ENCODE data around the gene CFAP45.

Gene CFAP45

DNA sequence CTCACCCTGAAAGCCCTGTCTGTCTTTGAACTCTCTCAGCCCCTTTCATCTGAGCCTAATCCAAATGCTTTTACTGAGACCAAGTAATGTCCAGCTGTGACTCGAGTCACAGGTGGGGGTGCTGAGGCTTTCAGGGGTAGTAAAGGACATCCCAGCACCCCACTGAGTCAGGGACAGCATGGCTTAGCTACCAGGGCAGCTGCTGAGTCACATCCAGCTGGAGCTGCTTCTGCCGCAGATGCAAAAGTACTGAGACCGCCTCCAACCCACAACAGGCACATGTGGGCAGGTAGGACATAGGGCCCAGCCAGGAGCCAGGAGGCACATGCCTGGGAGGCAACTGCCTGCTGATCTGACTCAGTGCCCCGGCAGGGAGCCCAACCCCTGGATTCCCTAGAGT, 30.8 kb downstream of the CFAP45 start:
- peak; percentile 88 for ATAC-seq
- no peaks in the 10 kb centered on the region for H3K9me3 Mint-ChIP-seq
- no peak overlapping the region for H3K27ac Mint-ChIP-seq
- H3K36me3 Mint-ChIP-seq (ENCODE audit: low read depth): no peaks in the 10 kb centered on the region
- H3K27me3 Mint-ChIP-seq: peaks cover 6% of the 10 kb centered on the region
- peaks cover 12% of the 10 kb centered on the region for H3K4me1 Mint-ChIP-seq
- peak; percentile 35 for DNase-seq
- no peak overlapping the region for H3K4me3 Mint-ChIP-seq

- Mint-ChIP-seq H3K4me1 (peaks cover 12% of the 10 kb centered on the region), H3K36me3 (ENCODE audit: low read depth) (no peaks in the 10 kb centered on the region), H3K27ac (peak overlapping the region; percentile 20), H3K9me3 (no peaks in the 10 kb centered on the region), H3K4me3 (no peak overlapping the region), H3K27me3 (peaks cover 7% of the 10 kb centered on the region)
- DNase-seq: no peak
- no peak for ATAC-seq
These were observed 31.2 kb downstream of the CFAP45 start for GRCh38 chr1:159868766-159869165.

GRCh38 chr1:159867664-159868026, 32.3 kb downstream of the CFAP45 start:
- ATAC-seq (no peak), DNase-seq (no peak)
- H3K9me3 Mint-ChIP-seq: no peaks in the 10 kb centered on the region
- H3K36me3 Mint-ChIP-seq (ENCODE audit: low read depth): no peaks in the 10 kb centered on the region
- peaks cover 7% of the 10 kb centered on the region for H3K27me3 Mint-ChIP-seq
- peaks cover 12% of the 10 kb centered on the region for H3K4me1 Mint-ChIP-seq
- no peak overlapping the region for H3K4me3 Mint-ChIP-seq
- H3K27ac Mint-ChIP-seq: no peak overlapping the region

DNA sequence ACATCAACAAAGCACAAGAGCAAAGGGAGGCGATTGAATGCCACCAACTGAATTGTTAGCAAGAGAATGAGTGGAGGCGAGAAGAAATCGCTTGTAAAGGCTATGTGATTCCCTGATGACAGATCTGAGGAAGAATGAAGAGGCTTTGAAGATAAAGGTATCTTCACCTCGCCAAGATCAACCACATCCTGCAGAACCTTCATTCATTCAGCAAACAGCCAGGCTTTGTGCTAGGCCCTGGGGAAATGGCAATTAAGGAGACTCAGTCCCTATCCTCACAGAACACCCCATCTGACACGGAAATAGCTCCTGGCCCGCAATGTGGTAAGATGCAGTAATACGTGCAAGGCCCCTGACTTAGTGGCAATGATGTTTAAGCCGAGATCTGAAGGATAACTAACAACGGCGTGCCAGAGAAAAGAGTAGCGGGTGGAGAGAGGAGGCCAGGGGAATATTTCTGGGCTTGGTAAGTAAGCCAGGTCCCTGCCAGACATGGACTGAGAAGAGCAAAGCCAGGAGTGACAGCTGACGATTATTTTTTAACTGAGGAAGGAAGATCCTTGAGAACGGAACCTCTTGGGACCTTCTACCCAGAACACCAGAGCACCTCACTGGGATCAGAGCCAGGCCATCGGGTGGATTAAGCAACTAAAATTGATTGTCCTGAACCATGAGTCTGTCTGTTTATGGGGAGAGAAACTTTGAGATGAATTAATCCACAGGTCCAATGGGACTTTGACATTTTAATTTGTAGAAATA, 32.9 kb downstream of the CFAP45 start:
- ATAC-seq: no peak
- Mint-ChIP-seq H3K4me1 (peaks cover 12% of the 10 kb centered on the region), H3K4me3 (no peak overlapping the region), H3K9me3 (no peaks in the 10 kb centered on the region), H3K36me3 (ENCODE audit: low read depth) (no peaks in the 10 kb centered on the region), H3K27me3 (peaks cover 7% of the 10 kb centered on the region), H3K27ac (no peak overlapping the region)
- DNase-seq: no peak

GRCh38 chr1:159866066-159866465, 33.9 kb downstream of the CFAP45 start:
- Mint-ChIP-seq H3K27me3 (peaks cover 7% of the 10 kb centered on the region), H3K36me3 (ENCODE audit: low read depth) (no peaks in the 10 kb centered on the region), H3K4me1 (peaks cover 12% of the 10 kb centered on the region), H3K27ac (no peak overlapping the region), H3K9me3 (no peaks in the 10 kb centered on the region), H3K4me3 (no peak overlapping the region)
- DNase-seq (no peak), ATAC-seq (no peak)

DNA sequence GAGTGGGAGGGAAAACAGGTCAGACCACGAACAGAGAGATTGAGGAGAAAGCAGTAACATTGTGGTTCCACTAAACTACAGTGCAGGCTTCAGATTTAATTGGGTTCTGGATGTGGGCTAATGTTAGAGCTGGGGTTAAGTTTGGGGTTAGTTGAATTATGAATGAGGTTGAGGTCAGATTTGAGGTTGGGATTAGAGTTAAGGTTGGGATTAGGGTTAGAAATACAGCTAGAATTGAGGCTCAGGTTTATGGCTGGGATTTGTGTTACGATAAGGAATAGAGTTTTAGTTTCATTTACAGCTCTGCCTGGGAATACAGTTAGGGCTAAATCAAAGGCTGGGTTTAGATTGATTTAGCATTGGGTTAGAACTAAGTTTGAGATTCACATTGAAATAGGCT, 35.7 kb downstream of the CFAP45 start:
- H3K27me3 Mint-ChIP-seq: peaks cover 7% of the 10 kb centered on the region
- ATAC-seq: no peak
- no peaks in the 10 kb centered on the region for H3K9me3 Mint-ChIP-seq
- no peak overlapping the region for H3K4me3 Mint-ChIP-seq
- H3K27ac Mint-ChIP-seq: no peak overlapping the region
- no peaks in the 10 kb centered on the region for H3K36me3 Mint-ChIP-seq (ENCODE audit: low read depth)
- H3K4me1 Mint-ChIP-seq: peaks cover 10% of the 10 kb centered on the region
- DNase-seq: no peak

DNA sequence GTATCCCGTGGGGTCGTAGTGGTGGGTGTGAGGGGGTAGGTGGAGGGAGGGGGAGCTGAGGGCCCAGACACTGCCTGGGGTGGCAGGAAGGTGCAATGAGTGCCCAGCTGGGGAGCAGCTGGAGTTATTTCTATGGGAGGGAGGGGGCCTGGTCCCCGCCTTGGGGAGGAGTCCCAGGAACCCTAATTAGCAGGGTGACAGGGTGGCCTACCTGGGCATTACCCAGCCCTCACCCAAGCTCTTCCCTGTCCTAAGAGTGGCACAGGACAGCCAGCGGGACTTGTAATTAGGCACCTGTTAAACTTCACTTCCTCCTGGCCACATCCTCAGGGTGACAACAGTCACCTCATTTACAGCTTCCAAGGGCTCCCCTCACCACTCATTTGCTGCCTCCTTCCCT, 37.4 kb downstream of the CFAP45 start, which contains the start of gene VSIG8:
Gene VSIG8, minus strand, starts transcription at position 101 of the 400 bp plus-strand sequence. CDS start 136 bp downstream, outside the sequence.
- ATAC-seq: no peak
- peaks cover 5% of the 10 kb centered on the region for H3K27me3 Mint-ChIP-seq

GRCh38 chr1:159862031-159862430, 37.9 kb downstream of the CFAP45 start:
- Mint-ChIP-seq H3K9me3 (no peaks in the 10 kb centered on the region), H3K36me3 (ENCODE audit: low read depth) (no peaks in the 10 kb centered on the region), H3K27ac (no peak overlapping the region), H3K4me1 (peaks cover 6% of the 10 kb centered on the region), H3K4me3 (no peak overlapping the region), H3K27me3 (peaks cover 5% of the 10 kb centered on the region)
- DNase-seq (no peak), ATAC-seq (no peak)

More for the DNA sequence above, 37.4 kb downstream of the CFAP45 start, which contains the start of gene VSIG8:
- H3K9me3 Mint-ChIP-seq: no peaks in the 10 kb centered on the region
- no peak within 1 kb of the TSS for H3K4me3 Mint-ChIP-seq
- H3K4me1 Mint-ChIP-seq: peaks cover 6% of the 10 kb centered on the region
- no peak within 1 kb of the TSS for H3K27ac Mint-ChIP-seq
- H3K36me3 Mint-ChIP-seq (ENCODE audit: low read depth): no peaks in the 10 kb centered on the region
- DNase-seq: no peak

GRCh38 chr1:159861218-159861617, 38.7 kb downstream of the CFAP45 start:
- H3K4me1 Mint-ChIP-seq: peaks cover 5% of the 10 kb centered on the region
- no peaks in the 10 kb centered on the region for H3K9me3 Mint-ChIP-seq
- no peak overlapping the region for H3K27ac Mint-ChIP-seq
- peaks cover 3% of the 10 kb centered on the region for H3K27me3 Mint-ChIP-seq
- no peak overlapping the region for H3K4me3 Mint-ChIP-seq
- no peak for ATAC-seq
- no peak for DNase-seq
- no peaks in the 10 kb centered on the region for H3K36me3 Mint-ChIP-seq (ENCODE audit: low read depth)

DNA sequence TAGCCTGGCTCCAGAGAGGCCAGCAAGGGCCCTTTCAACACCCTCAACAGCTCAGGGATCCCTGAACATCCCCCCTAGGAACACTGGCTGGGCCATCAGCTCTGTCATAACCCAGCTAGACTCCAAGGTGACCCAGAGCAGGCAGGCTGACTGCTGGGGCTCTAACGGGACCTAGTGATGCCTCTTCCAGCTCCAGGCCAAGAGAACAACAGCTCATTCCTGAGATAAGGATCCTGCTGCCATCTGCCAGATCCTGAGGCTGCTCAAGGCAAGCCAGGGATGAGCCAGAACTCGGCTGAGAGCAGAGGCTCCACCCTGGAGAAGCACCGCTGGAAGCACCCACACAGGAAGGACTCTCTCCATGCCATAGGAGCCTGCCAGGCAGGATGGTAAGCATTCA, 39.5 kb downstream of the CFAP45 start:
- no peak for DNase-seq
- Mint-ChIP-seq H3K9me3 (no peaks in the 10 kb centered on the region), H3K4me3 (no peak overlapping the region), H3K36me3 (ENCODE audit: low read depth) (no peaks in the 10 kb centered on the region), H3K27ac (no peak overlapping the region), H3K27me3 (peaks cover 2% of the 10 kb centered on the region), H3K4me1 (peaks cover 5% of the 10 kb centered on the region)
- no peak for ATAC-seq

DNA sequence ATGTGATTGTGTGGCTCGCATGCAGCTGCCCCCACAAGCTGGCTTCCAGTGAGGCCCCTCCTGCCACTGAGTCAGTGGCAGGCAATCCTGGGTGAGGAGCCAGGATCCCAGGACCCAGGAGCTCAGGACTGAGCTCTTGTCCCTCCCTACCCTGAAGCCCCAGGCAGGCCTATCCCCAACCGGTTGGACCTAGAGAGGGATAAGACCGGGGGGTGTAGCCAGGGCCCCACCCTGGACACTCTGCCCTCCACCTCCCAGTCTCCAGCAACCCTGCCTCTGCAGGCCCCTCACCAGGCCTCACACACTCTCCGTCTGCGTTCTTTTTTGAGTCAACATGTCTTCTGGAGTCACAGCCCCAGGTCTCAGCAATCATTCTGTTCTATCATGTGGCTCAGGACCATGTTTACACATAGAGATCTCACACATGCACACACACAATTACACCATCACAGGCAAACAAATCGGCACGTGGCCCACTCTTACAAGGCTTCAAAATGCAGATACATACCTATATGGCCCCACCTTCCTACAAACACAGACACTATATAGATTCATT, 40.1 kb downstream of the CFAP45 start:
- no peak for ATAC-seq
- Mint-ChIP-seq H3K27ac (no peak overlapping the region), H3K9me3 (no peaks in the 10 kb centered on the region), H3K27me3 (peaks cover 2% of the 10 kb centered on the region), H3K4me1 (peaks cover 9% of the 10 kb centered on the region), H3K4me3 (no peak overlapping the region), H3K36me3 (ENCODE audit: low read depth) (no peaks in the 10 kb centered on the region)
- no peak for DNase-seq

DNA sequence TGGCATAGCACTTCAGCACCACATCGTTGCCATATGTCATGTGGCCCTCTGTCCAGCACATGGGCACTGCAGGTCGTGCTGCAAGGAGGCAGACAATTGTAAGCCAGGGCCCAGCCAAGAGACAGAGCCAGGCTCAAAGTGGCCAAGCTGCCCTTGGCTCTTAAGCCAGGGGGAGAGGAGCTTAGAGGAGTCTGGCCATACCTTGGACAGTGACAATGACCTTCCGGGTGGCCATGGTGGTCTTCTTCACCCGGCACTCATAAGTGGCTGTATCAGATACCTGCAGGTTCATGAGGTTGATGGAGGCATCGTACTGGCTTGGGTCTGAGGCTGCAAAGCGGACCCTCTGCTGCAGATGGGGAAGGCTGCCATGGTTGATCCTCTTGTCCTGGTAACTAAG, 42.1 kb downstream of the CFAP45 start:
- Mint-ChIP-seq H3K4me1 (peaks cover 15% of the 10 kb centered on the region), H3K36me3 (ENCODE audit: low read depth) (no peaks in the 10 kb centered on the region), H3K4me3 (no peak overlapping the region), H3K27ac (no peak overlapping the region), H3K27me3 (no peaks in the 10 kb centered on the region), H3K9me3 (no peaks in the 10 kb centered on the region)
- DNase-seq: no peak
- ATAC-seq: no peak

DNA sequence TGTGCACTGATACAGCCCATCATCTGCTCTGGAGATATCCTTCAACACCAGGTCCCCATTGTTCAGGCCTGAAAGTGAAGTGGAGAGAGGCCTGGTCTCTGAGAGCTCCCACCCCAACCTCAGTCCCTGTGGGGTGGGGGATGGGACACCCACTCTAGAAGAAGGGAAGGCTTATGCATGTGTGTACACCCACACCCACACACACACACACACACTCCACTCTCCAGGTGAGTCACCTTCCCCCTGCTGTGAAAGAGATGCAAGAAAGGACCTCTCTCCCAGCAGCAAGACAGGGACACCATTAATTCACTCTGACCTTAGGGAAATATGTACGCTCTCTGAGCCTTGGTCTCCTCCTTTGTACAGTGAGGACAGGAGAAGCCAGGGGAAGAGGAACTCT, 43.4 kb downstream of the CFAP45 start:
- no peaks in the 10 kb centered on the region for H3K9me3 Mint-ChIP-seq
- peaks cover 15% of the 10 kb centered on the region for H3K4me1 Mint-ChIP-seq
- DNase-seq (no peak), ATAC-seq (no peak)
- H3K27me3 Mint-ChIP-seq: no peaks in the 10 kb centered on the region
- no peak overlapping the region for H3K27ac Mint-ChIP-seq
- H3K4me3 Mint-ChIP-seq: no peak overlapping the region
- no peaks in the 10 kb centered on the region for H3K36me3 Mint-ChIP-seq (ENCODE audit: low read depth)

- Mint-ChIP-seq H3K4me1 (peaks cover 15% of the 10 kb centered on the region), H3K27me3 (no peaks in the 10 kb centered on the region), H3K27ac (no peak overlapping the region), H3K9me3 (no peaks in the 10 kb centered on the region), H3K4me3 (no peak overlapping the region), H3K36me3 (ENCODE audit: low read depth) (no peaks in the 10 kb centered on the region)
- DNase-seq: no peak
- no peak for ATAC-seq
These were observed 44.3 kb downstream of the CFAP45 start for GRCh38 chr1:159855709-159856108.

- no peaks in the 10 kb centered on the region for H3K27me3 Mint-ChIP-seq
These were observed 45.2 kb downstream of the CFAP45 start for GRCh38 chr1:159854693-159855192.

More at GRCh38 chr1:159854693-159855192, 45.2 kb downstream of the CFAP45 start:
- H3K27ac Mint-ChIP-seq: peak overlapping the region; percentile 63
- ATAC-seq: peak; percentile 92
- H3K4me3 Mint-ChIP-seq: peak overlapping the region; percentile 77
- H3K4me1 Mint-ChIP-seq: peaks cover 15% of the 10 kb centered on the region
- H3K9me3 Mint-ChIP-seq: no peaks in the 10 kb centered on the region
- DNase-seq: peak; percentile 82
- H3K36me3 Mint-ChIP-seq (ENCODE audit: low read depth): no peaks in the 10 kb centered on the region
